HG03066 (cell line): ENCODE measurements around the gene INPP4A.
A peak's percentile ranks its signal among the peaks of the same experiment; 100 is the strongest.

ENCODE experiments used
- ATAC-seq: cut with Tn5 transposase; IDR thresholded peaks from one replicate; pipeline ENCODE4 v1.9.1; 2021; ENCODE audit warnings: low read depth; ENCODE audit not compliant: unreplicated experiment

The INPP4A gene

DNA sequence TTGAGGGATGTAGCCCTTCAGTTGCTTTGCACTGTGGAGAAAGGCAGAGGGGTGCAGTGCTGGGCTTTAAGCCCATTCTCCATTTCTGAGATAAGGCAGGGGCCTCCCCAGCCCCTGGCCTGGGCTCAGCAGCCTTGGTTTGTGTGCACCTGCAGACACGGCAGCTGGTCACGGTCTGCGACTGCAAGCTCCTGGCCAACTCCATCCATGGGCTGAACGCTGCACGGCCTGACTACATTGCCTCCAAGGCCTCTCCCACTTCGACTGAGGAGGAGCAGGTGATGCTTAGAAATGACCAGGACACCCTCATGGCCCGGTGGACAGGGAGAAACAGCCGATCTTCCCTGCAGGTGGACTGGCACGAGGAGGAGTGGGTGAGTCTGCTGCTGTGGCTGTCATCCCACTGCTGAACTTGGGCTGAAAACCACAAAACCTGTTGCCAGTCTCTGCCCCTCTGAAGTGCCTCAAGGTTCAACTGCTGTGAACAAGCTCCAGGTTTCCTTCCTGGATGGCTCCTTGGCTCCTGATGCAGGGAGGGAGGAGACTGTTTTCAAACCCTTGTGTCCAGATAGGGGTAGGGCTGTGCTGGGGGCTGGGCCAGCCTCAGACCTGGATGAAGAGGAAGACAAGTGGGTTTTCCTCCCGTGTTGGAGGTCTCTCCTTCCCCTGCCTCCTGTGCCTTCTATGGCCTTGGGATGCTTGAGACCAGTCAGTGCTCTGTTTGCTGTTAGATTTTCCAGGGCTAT, 109.6 kb downstream of the INPP4A start:
- ATAC-seq, result no peak

DNA sequence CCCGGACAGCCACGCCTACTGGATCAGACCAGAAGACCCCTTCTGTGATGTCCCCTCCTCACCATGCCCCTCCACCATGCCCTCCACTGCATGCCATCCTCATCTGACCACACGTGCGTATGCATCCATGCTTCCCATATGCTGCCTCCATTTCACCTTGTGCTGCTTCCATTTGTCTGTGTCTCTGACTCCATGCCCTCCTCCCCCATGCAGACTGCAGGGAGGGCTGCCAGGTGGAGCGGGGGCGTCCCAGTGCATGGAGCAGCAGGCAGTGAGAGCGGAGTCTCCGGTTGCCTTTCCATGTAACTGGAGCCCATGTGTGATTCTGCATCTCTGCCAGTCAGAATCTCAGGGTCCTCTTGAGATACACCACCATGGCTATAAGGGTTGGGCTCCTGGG, 111.0 kb downstream of the INPP4A start:
- no peak for ATAC-seq

DNA sequence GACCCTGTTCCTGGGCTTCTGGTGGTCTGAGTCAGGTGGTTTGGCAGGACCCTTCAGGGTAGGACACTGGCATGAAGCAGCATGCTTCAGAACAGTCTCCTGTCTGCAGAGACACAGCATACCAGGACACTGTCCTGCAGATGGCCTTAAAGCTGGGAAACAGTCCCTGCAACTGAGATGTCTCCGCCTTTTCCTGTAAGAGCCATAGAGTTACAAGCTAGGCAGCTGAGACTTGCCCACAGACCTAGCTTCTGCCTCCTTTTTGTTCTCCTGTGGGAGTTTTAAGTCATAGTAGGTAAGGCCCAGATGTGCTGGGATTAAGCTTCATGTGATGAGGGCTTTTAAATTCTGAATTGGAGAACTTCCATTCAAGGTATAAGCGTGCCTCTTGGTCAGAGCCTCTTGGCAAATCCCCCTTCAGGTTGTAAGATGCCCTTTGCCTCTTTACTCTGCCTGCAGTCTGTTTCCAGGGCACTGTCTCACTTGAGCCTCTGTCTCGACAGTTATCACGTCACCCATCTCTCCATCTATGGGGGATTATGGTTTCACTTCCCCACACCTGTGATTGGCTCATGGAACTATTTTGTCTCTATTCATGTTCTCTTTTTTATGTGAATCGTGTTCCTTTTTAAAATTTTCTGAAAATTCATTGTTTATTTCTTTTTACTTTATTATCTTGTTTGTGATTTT, 111.8 kb downstream of the INPP4A start:
- ATAC-seq, result peak; percentile 87

DNA sequence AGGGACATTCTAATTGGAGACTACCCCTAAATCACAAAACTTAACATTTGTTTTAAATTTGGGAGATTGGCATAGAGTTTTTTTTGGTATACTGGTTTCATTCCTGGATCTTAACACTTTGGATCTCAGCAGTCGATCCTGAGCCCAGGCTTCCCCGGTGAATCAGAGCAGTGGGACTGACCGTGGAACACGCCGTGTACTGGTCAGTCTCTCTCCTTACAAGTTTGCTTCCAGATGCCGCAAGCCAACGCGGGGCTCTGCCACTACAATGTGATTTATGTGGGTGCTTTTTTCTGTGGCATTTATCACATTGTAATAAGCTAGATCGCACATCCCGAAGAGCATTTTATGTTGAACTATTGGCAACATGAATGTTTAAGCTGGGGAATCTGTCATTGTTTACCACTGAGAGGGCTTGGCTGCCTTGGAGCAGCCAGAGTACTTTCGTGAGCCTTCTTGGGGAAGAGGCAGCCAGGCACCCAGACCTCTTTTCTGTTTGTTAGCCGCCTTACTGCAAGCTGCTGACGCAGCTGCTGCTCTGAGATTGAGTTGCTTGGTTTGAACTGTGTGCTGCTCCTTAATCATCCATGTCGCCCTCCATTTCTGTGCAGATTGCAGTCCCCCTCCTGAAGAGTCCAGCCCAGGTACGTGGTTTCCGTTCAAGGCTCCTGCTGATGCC, 114.3 kb downstream of the INPP4A start:
- ATAC-seq, result no peak

DNA sequence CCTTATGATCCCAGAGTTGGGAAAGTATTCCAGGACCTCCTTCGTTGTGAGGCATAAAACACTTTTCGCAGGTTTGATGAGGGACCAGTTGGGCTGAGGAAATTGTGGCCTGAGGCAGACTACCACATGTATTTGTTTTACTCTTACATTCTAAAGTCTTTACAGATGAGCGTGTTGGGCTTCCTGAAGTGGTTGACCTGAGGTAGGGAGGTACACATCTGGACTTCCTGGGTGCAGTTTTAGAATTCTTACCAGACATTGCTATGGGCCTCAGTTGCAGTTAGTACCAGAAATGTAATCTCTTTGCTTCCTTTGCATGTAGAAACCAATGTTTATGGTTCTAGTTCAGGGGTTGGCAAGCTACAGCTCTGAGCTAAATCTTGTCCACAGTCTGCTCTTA, 114.9 kb downstream of the INPP4A start:
- ATAC-seq, result no peak

DNA sequence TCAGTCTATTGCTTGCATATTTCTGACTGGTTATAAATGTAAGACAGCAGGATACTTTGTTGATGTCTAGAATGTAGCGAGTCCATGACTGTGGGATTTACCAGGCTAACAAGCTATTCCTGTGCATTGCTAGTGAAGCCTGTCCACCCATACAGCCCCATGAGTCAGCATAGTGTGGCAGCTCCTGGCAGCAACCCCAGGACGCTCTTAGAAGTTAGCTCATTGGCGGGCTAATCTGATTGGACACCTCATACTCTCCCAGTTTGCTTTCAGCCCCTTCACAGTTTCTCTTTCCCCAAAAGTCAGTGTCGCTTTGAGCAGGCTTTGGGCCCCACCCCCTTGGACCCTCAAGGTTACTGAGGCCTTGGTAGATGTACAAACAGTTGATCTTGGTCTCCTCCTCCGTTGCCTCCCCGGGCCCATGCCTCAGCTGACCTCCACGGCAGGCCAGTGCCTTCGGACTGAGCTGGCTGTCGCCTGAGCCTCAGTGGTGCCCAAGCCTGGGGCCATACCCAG, 115.7 kb downstream of the INPP4A start:
- ATAC-seq, result no peak

DNA sequence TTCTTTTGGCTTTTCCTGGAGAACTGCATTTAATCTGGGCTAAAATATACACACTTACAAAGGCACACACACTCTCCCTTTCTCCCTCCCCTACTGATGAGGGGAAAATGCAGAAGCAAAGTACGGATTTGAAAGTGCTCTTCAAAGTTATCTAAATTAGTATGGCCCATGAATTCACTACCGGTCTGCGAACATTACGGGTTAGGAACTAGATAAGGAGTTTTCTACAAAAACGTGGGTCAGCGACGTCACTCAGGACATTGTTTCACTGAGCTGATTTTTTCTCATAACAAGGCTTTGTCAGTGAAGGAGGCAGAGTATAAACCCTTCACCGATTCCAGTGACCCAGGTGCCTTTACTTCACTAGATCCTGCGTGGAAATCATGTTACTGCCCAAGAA, 116.4 kb downstream of the INPP4A start:
- no peak for ATAC-seq

DNA sequence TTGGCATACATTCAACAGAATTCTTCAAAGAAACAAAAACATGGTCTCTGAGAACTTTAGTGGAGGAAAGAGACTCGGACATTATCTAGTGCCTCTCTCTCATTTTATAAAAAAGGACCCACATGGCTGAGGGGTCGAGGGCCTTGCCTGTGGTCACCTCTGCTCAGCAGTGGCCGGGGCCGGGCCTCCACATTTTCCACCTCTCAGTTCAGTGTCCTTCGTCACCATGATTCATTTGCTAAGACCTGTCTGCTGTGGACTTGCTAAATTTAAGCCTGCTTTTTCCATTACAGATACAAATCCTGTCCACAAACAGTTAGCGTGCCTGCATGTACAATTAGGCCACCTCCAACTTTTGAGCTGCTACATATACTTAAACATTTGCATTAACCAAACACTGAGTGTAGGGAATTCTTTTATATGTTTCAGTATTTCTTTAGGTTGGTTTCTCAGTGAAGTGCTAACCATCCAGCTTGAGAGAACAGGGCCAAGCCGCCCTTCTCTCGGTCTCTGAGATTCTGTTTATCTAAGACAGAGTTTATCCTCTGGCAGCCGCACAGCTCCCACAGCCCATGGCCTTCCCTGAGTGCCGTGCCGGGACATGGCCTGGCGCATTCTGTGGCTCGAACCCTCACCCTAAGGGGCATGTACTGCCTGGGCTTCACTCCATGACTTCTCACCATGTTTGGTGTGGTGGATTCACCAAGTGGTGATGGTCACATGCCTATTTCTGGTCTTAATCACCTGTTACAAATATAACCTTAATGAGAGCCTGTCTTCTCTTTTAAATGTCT, 117.4 kb downstream of the INPP4A start:
- ATAC-seq, result no peak

DNA sequence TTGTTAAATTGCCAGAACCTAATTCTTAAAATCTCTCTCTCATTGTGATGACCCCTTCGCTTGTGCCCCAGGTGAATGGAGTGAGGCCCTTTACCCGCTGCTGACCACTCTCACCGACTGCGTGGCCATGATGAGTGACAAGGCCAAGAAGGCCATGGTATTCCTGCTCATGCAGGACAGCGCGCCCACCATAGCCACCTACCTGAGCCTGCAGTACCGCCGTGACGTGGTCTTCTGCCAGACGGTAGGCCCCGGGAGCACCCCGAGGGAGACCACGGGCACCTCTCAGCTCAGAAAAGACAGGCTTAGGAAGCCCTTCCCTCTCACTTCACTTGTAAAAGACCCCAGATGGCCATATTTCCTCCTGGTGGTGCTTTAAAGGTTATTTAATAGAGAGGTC, 118.7 kb downstream of the INPP4A start:
- ATAC-seq, result no peak

DNA sequence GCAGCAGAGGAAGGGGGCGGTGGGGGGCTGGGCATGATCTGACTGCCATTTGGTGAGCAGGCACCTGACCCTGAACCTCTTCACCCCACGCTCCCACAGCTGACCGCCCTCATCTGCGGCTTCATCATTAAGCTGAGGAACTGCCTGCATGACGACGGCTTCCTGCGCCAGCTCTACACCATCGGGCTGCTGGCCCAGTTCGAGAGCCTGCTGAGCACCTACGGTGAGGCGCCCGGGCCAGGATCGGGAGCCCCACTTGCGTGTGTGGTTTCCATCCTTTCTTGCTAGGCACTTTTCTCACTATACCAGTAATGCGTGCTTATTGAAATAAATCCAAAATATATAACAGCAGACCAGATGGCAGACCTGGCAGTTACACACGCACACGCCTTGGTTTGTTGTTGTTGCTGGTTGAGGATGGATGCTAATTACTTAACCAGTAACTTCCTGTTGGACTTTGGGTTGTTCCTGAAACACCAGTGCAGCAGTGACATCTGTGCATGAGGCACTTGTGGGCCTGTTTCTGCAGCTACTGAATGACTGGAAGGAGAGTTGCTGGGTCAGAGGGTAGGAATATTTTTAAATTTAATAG, 120.0 kb downstream of the INPP4A start:
- no peak for ATAC-seq

DNA sequence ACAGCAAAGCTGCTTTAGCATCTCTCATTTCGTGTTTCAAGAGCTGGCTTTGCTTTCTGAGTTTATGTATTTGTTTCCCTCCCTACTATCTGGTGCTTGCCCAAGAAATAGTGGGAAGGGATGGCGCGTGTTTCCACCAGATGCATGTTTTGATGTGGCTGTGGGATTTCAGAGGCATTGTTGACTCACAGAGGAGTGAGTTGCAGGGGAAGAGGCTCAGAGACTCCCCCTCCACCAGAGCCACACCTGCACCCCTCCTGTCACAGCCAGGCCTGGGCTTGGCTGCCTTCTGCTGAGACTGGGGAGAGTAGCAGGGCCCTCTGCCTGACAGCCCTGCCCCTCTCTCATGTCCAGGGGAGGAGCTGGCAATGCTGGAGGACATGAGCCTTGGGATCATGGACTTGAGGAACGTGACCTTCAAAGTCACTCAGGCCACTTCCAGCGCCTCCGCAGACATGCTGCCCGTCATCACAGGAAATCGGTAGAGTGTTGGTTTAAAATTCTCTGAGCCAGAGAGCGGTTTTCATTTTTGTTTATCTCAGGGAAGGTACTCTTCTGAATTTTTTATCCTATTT, 120.7 kb downstream of the INPP4A start:
- ATAC-seq, result no peak

DNA sequence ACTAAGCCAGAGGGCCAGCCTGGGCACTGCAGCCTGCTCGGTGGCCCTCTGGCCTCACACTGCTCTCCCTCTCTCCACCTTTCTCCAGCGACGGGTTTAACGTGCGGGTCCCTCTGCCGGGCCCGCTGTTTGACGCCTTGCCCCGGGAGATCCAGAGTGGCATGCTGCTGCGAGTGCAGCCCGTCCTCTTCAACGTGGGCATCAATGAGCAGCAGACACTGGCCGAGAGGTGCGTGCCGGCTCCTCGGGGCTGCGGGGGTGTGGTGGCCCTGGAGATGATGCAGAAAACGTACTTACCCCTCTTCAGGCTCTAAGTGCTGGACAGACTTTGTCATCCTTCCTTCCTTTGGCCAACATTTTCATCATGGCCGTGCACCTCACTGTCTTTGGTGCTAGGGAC, 121.3 kb downstream of the INPP4A start:
- ATAC-seq, result no peak

DNA sequence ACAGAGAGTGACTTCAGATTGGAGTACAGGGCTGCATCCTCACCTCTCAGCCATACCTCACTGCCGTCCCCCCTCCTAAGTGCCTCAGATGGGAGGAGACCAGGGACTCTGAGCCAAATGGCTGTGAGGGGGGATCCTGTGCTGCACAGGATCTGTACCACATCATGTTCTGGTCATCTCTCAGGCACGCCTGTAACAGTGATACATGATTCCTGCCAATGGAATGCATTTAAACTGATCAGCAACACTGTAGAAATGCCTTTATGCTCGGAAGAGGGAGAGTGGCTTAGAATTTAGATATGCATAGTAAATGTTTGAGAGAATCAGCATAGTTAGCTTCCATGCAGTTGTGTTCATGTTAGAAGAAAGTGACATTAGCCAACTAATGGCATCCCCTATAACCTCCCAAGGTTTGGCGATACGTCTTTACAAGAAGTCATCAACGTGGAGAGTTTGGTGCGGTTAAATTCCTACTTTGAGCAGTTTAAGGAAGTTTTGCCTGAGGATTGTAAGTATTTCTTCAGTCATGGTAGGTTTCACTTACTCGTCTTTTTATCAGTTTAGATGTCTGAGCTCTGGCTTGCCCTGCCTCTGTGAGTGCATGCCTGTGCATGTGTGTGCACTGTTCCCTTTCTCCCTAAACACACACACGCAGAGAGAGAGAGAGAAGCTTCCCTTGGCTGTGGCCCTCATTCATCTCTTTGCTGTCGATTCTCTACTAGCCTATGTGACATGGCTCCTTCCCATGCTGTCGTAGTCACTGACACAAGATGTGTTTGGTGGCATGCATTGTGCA, 123.7 kb downstream of the INPP4A start:
- ATAC-seq, result no peak

DNA sequence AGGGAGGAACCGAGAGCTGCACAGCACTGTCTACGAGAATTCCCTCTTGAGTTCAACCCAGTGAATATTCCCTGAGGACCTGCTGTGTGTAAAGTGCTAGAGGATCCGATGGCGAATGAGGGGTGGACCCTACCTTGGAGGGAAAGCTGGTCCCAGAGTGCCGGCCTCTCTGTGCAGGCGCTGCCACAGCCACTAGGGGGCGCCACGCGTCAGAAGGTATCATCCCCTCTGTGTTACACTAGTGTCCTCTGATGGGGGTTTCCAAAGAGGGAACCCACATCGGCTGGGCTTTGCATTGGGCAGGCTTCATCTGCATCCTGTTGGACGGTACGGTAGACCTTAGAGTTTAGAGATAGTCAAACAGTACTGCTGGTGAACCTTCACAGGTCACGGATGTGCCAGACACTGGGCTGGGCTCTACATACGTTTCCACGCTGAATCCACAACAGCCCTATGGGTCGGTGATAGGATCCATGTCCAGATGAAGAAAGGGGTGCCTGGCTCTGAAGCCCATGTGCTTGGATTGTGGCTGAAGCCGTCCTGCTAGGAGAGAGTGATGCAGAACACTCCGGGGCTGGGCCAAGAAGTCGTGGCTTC, 124.6 kb downstream of the INPP4A start:
- no peak for ATAC-seq

DNA sequence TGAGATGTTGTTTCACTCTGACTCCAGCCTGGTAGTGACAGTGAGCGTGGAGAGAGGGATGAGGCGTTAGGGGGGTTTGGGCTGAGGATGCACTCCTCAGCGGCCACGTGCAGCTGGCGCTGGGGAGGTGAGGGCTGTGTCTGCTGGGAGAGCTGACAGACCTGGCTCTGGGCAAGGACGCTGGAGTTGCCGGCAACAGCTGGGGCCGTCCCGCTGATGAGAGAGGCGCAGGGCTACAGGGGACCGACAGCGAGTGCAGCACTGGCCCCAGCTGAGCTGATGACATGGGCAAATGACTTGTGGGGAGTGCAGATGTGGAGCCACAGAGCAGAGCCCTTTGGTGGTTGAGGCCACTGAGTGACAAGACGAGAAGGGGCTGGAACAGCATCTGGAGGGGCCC, 125.3 kb downstream of the INPP4A start:
- ATAC-seq, result no peak

DNA sequence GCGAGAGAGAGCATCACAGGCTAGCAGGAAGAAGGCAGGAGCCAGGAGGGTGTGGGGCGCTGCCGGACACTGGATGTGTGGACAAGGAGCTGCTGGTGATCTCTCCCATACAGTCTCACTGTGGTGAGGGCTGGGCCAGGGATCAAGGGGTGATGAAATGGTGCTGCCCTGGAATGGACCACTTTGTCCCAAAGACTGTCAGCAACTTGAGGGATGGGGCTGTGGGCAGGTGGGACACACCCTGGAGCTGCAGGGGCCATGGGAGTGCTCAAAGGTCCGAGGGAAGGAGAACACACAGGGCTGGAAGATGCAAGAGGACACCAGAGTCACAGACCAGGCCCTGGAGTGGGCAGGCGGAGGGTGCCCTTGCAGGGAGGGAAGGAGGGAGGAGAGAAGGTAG, 125.7 kb downstream of the INPP4A start:
- ATAC-seq, result no peak

DNA sequence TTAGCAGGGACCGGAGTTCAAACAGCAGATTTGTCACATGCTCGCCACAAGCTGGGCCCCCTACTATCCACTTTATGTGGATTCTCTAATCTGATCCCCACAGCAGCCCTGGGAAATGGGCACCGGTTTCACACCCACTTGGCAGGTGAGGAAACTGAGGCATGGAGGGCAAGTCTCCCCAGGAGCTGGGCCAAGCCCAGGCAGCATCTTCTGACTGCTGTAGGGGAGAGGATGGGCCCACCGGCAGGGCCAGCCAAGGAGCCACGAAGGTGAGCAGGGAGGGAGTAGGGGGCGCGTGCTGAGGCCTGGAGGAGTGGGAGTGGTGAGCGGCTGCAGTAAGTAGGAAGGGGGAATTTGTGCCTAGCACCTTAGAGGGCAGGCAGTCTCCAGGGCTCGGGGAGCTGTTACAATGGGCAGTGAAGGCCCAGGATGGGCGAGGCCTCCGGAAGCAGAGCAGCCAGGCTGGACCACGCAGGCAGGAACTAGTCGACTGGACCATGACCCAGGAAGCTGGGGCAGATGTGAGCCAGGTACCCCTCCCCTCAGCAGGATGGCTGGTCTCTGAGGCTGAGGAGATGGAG, 126.6 kb downstream of the INPP4A start:
- ATAC-seq, result no peak

DNA sequence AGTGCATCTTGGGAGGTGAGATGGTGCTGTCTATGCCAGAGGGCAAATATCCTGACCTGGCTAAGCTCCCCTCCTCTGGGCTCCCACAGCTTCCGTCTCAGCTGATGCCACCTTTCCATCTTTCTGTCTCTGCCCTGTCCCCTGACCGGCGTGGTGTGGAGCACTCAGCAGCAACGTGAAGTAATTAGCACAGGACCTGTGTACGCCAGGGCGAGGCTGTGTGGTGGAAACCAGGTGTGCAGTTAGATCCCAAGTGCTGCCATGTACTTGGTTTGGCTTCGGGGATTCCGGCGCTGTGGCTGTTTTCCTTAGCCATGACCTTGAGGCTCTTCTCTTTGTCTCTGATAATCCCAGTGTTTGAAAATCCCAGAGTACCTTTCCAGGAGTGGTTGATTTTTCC, 127.1 kb downstream of the INPP4A start:
- ATAC-seq, result no peak

DNA sequence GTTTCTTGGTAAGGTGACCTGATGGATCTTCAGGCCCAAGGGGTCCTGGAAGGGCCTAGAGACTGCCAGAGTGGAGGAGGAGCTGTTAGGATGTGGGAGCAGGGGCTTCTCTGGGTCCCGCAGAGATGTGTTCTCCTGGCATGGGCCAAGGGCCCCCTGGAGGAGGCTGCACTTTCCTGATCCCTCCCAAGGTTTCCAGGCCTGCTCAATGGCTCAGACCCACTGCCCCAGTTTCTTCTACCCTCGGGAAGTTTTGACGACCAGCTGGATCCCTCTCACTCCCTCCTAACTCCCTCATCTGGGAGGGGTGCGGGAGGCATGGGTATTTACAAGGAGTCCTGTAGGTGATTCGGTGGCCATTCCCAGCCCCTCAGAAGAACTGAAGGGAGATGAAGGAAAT, 127.6 kb downstream of the INPP4A start:
- no peak for ATAC-seq
